GM12864 (cell line): ENCODE results near the gene BCAS3.

Experiments
- DNase-seq: peaks from one replicate; pipeline ENCODE4 v3.0.0-alpha.2; 2011; ENCODE audit warnings: low read depth
- H3K4me3 ChIP-seq: 2 replicates; pipeline ENCODE4 v1.5.1; 2011; ENCODE audit warnings: mild to moderate bottlenecking, low read depth, low read length, control low read depth
- CTCF ChIP-seq: IDR thresholded peaks from 2 replicates; pipeline ENCODE4 v1.5.1; 2011; ENCODE audit warnings: low read depth, mild to moderate bottlenecking, moderate library complexity, low read length, control low read depth, inconsistent platforms; ENCODE audit errors: missing control alignments

BCAS3 gene

GRCh38 chr17:61279476-61280145, 602.0 kb downstream of the BCAS3 start:
- no peak for DNase-seq
- no peak for TF ChIP-seq CTCF
- H3K4me3 ChIP-seq, result no peak overlapping the region

GRCh38 chr17:61280338-61280737, 602.7 kb downstream of the BCAS3 start:
- TF ChIP-seq CTCF, result no peak
- no peak overlapping the region for H3K4me3 ChIP-seq
- no peak for DNase-seq

- no peak for TF ChIP-seq CTCF
- DNase-seq, result no peak
- H3K4me3 ChIP-seq, result no peak overlapping the region
These were observed 603.2 kb downstream of the BCAS3 start for GRCh38 chr17:61280851-61281250.

- DNase-seq, result no peak
- TF ChIP-seq CTCF, result no peak
These were observed 604.7 kb downstream of the BCAS3 start for GRCh38 chr17:61282377-61282776.

GRCh38 chr17:61283043-61283442, 605.4 kb downstream of the BCAS3 start:
- no peak for DNase-seq
- no peak overlapping the region for H3K4me3 ChIP-seq
- TF ChIP-seq CTCF, result no peak

More at GRCh38 chr17:61282377-61282776, 604.7 kb downstream of the BCAS3 start:
- H3K4me3 ChIP-seq, result no peak overlapping the region

GRCh38 chr17:61284174-61284573, 606.5 kb downstream of the BCAS3 start:
- no peak for DNase-seq
- no peak overlapping the region for H3K4me3 ChIP-seq
- no peak for TF ChIP-seq CTCF

- DNase-seq, result no peak
- TF ChIP-seq CTCF, result no peak
- no peak overlapping the region for H3K4me3 ChIP-seq
These were observed 607.1 kb downstream of the BCAS3 start for GRCh38 chr17:61284746-61285145.
